DMS53 (cell line): Measurements from ENCODE around the gene CLASRP.

ENCODE experiments used
- DNase-seq: peaks from one replicate; lab custom pipeline; 2025; lab: John Stamatoyannopoulos, UW

CLASRP gene

GRCh38 chr19:45086480-45086879 is 47.6 kb downstream of the CLASRP start:
- DNase-seq = no peak

GRCh38 chr19:45087531-45087930 is 48.7 kb downstream of the CLASRP start:
- no peak for DNase-seq

- DNase-seq = no peak
Measured at GRCh38 chr19:45090034-45090433, 51.2 kb downstream of the CLASRP start.

GRCh38 chr19:45090606-45091005 is 51.8 kb downstream of the CLASRP start:
- no peak for DNase-seq

GRCh38 chr19:45091031-45091923 is 52.4 kb downstream of the CLASRP start:
- DNase-seq = peak; percentile 99

GRCh38 chr19:45092747-45093678 is 54.2 kb downstream of the CLASRP start, which contains the start of gene PPP1R37:
Gene PPP1R37, plus strand, starts transcription at chr19:45093179. Its CDS starts 147 bp downstream, at chr19:45093326.
- peak; percentile 99 for DNase-seq

- no peak for DNase-seq
Measured at GRCh38 chr19:45094137-45094536, 55.3 kb downstream of the CLASRP start.

GRCh38 chr19:45094707-45095106 is 55.9 kb downstream of the CLASRP start:
- DNase-seq = no peak

- DNase-seq = no peak
Measured at GRCh38 chr19:45095496-45096413, 56.9 kb downstream of the CLASRP start.

- no peak for DNase-seq
Measured at GRCh38 chr19:45096700-45097099, 57.9 kb downstream of the CLASRP start.

- DNase-seq = no peak
Measured at GRCh38 chr19:45097450-45097775, 58.6 kb downstream of the CLASRP start.

GRCh38 chr19:45097776-45098520 is 59.1 kb downstream of the CLASRP start:
- peak; percentile 64 for DNase-seq

- DNase-seq = no peak
Measured at GRCh38 chr19:45098521-45099466, 59.9 kb downstream of the CLASRP start.

- no peak for DNase-seq
Measured at GRCh38 chr19:45099467-45100191, 60.8 kb downstream of the CLASRP start.

GRCh38 chr19:45100201-45100600 is 61.4 kb downstream of the CLASRP start:
- DNase-seq = no peak

- DNase-seq = no peak
Measured at GRCh38 chr19:45100846-45101252, 62.0 kb downstream of the CLASRP start.

- no peak for DNase-seq
Measured at GRCh38 chr19:45101806-45102205, 63.0 kb downstream of the CLASRP start.

GRCh38 chr19:45102481-45102880 is 63.6 kb downstream of the CLASRP start:
- no peak for DNase-seq

- no peak for DNase-seq
Measured at GRCh38 chr19:45103156-45103507, 64.3 kb downstream of the CLASRP start.
